Endothelial cell (in vitro differentiated cells): ENCODE data around the gene DLGAP1. TPM values are rescaled to one million over a fixed set of nuclear protein-coding genes. Genes with fewer than 3 reads are reported as not detected.

Experiments
- DNase-seq: peaks from one replicate; pipeline ENCODE4 v3.0.0; 2021; ENCODE audit warnings: low spot score
- H3K27ac Mint-ChIP-seq: one replicate; pipeline ENCODE4 v1.8.0; 2021; ENCODE audit warnings: mixed read lengths, inconsistent platforms; ENCODE audit not compliant: unreplicated experiment
- H3K27me3 Mint-ChIP-seq: one replicate; pipeline ENCODE4 v1.8.0; 2021; ENCODE audit warnings: mild to moderate bottlenecking, moderate library complexity, mixed read lengths, inconsistent platforms; ENCODE audit not compliant: unreplicated experiment
- H3K36me3 Mint-ChIP-seq: one replicate; pipeline ENCODE4 v1.8.0; 2021; ENCODE audit warnings: mild to moderate bottlenecking, low read depth, mixed read lengths, inconsistent platforms; ENCODE audit not compliant: unreplicated experiment
- H3K4me1 Mint-ChIP-seq: one replicate; pipeline ENCODE4 v1.8.0; 2021; ENCODE audit warnings: mild to moderate bottlenecking, mixed read lengths, inconsistent platforms; ENCODE audit not compliant: unreplicated experiment
- H3K4me3 Mint-ChIP-seq: one replicate; pipeline ENCODE4 v1.8.0; 2021; ENCODE audit warnings: mild to moderate bottlenecking, mixed read lengths, inconsistent platforms; ENCODE audit not compliant: unreplicated experiment
- H3K9me3 Mint-ChIP-seq: one replicate; pipeline ENCODE4 v1.8.0; 2021; ENCODE audit warnings: mixed read lengths, inconsistent platforms; ENCODE audit not compliant: unreplicated experiment
- CTCF ChIP-seq: fragments of 200-600 bp; sonication (generic); IDR thresholded peaks from one replicate; pipeline ENCODE4 v1.5.0; 2021; ENCODE audit warnings: antibody characterized with exemption; ENCODE audit not compliant: unreplicated experiment
- total RNA-seq: library from RNA; stranded (reverse); fragmentation: NEBNext Ultra II Directional; extraction: Animal tissue kit (Norgen Biotek cat#: 25700); gene quantifications from one replicate; pipeline ENCODE4 v1.2.1, GENCODE V29; 2021; ENCODE audit not compliant: unreplicated experiment

The DLGAP1 gene
- total RNA-seq, 1 donor from 2014 or later = 1.8 TPM

GRCh38 chr18:4016391-4017049 lies 438.6 kb downstream of the DLGAP1 start:
- no peak for TF ChIP-seq CTCF
- H3K27me3 Mint-ChIP-seq = peaks cover 1% of the 10 kb centered on the region
- no peak for DNase-seq
- H3K4me1 Mint-ChIP-seq = peaks cover 3% of the 10 kb centered on the region
- H3K27ac Mint-ChIP-seq = no peak overlapping the region
- H3K36me3 Mint-ChIP-seq = no peaks in the 10 kb centered on the region
- no peak overlapping the region for H3K4me3 Mint-ChIP-seq
- no peaks in the 10 kb centered on the region for H3K9me3 Mint-ChIP-seq

DNA sequence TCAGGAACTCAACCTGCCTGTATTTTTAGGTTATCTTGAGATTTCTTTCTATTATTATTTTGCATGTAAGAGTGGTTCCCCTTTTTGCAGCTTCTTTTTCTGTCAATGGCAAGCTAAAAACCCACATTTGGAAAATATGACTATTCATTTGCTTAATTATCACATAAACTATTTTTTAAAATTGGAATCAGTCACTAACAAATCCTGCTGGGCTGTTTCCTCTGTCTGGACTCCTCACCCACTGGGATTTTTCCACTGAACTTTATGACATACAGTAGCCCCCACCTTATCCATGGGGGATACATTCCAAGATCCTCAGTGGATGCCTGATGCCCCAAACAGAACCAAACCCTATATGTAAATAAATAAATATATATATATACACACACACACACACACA lies 447.3 kb downstream of the DLGAP1 start:
- Mint-ChIP-seq H3K4me3 (no peak overlapping the region), H3K9me3 (no peaks in the 10 kb centered on the region), H3K36me3 (no peaks in the 10 kb centered on the region), H3K27me3 (peaks cover 1% of the 10 kb centered on the region), H3K27ac (no peak overlapping the region), H3K4me1 (peaks cover 9% of the 10 kb centered on the region)
- DNase-seq = no peak
- no peak for TF ChIP-seq CTCF

- no peak for TF ChIP-seq CTCF
- Mint-ChIP-seq H3K4me3 (no peak overlapping the region), H3K27ac (no peak overlapping the region), H3K36me3 (no peaks in the 10 kb centered on the region), H3K4me1 (peaks cover 4% of the 10 kb centered on the region), H3K27me3 (no peaks in the 10 kb centered on the region), H3K9me3 (no peaks in the 10 kb centered on the region)
- no peak for DNase-seq
Observed at GRCh38 chr18:4004183-4004829, 450.8 kb downstream of the DLGAP1 start.

DNA sequence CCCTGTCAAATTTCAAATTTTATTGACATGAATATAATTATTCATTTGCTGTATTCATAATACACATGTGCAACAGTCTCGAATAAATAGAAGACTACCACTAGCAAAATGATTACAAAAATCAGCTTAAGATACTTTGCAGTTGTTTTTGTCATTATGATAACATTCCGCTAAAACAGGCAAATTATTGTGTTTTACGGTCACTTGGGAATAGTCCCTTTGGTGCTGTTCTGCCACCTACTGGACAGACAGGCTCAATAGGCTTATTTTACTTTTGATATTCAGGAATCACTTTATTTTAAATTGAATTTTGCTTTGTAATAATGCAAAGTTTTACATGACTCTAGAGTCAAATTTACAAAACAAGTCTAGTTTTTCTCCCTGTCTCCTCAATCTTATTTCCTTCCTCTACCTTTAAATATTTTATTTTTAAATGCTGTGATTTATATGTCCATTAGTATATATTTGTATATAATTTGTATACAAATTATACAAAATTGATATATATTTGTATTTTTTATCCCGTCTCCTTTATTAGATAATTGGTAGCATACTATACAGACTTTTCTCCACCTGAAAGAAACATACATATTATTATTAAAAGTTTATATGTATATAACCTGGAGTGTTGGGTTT lies 456.3 kb downstream of the DLGAP1 start:
- Mint-ChIP-seq H3K27me3 (no peaks in the 10 kb centered on the region), H3K27ac (no peak overlapping the region), H3K36me3 (no peaks in the 10 kb centered on the region), H3K4me1 (no peaks in the 10 kb centered on the region), H3K9me3 (no peaks in the 10 kb centered on the region), H3K4me3 (no peak overlapping the region)
- DNase-seq = peak; percentile 18
- TF ChIP-seq CTCF = peak; percentile 80
